Suprapubic skin (tissue), 4 donors: ENCODE data around the gene ZNF277. TPM values are rescaled to one million over a fixed set of nuclear protein-coding genes. Genes with fewer than 3 reads are reported as not detected.

Experiments used
- DNase-seq, 2 donors: peaks; one replicate each; pipeline ENCODE4 v3.0.0-alpha.2; 2019; ENCODE audit warnings: low spot score in 2 of 2
- H3K27ac ChIP-seq: fragments of 200-600 bp; sonication (generic); one replicate; pipeline ENCODE4 v1.5.1; 2019
- H3K27me3 ChIP-seq: fragments of 200-600 bp; sonication (generic); one replicate; pipeline ENCODE4 v1.5.1; 2019
- H3K36me3 ChIP-seq: fragments of 200-600 bp; sonication (generic); one replicate; pipeline ENCODE4 v1.5.1; 2019
- H3K4me1 ChIP-seq: fragments of 200-600 bp; sonication (generic); one replicate; pipeline ENCODE4 v1.5.1; 2019
- H3K4me3 ChIP-seq: fragments of 200-600 bp; sonication (generic); one replicate; pipeline ENCODE4 v1.5.1; 2019; ENCODE audit warnings: mild to moderate bottlenecking
- H3K9me3 ChIP-seq: fragments of 200-600 bp; sonication (generic); one replicate; pipeline ENCODE4 v1.5.1; 2019
- CTCF ChIP-seq, 2 donors: fragments of 200-600 bp in 1 of 2; fragments of 450-650 bp in 1 of 2; sonication (generic) in 1 of 2; IDR thresholded peaks; one replicate each; pipeline ENCODE4 v1.5.1; 2016 to 2019; ENCODE audit warnings: antibody characterized with exemption in 2 of 2, mild to moderate bottlenecking in 1 of 2, moderate library complexity in 1 of 2
- EP300 ChIP-seq: sonication (generic); formaldehyde crosslinking; IDR thresholded peaks from one replicate; pipeline ENCODE4 v1.6.1; 2017; ENCODE audit warnings: antibody characterized with exemption
- POLR2A ChIP-seq, 2 donors: fragments of 450-650 bp; IDR thresholded peaks; one replicate each; pipeline ENCODE4 v1.6.1; 2017; ENCODE audit warnings: antibody characterized with exemption in 2 of 2, mild to moderate bottlenecking in 2 of 2, moderate library complexity in 2 of 2
- POLR2AphosphoS5 ChIP-seq, 3 donors: sonication (generic); formaldehyde crosslinking; IDR thresholded peaks; one replicate each; pipeline ENCODE4 v1.6.1; 2017; ENCODE audit warnings: antibody characterized with exemption in 3 of 3
- WGBS: methylation state at CpG from one replicate; pipeline ENCODE4 v1.1.5; 2018; 5-methylcytosine and 5-hydroxymethylcytosine counted together
- total RNA-seq, 4 donors: library from RNA; depleted of rRNA; stranded (reverse); fragments of >200 nt; gene quantifications; one replicate each; pipeline ENCODE4 v1.1.0, GENCODE V29; 2016

The ZNF277 gene
- total RNA-seq, 4 donors from 2014 or later: 16.5 to 31.9 (median 25.5) TPM

GRCh38 chr7:112160771-112161150, 45.7 kb upstream of the ZNF277 start:
- no peak for DNase-seq
- TF ChIP-seq CTCF (IDR thresholded peaks at IDR 0.05) (no peak), POLR2A (IDR thresholded peaks at IDR 0.05) (no peak), POLR2AphosphoS5 (IDR thresholded peaks at IDR 0.05) (no peak), EP300 (no peak)
- H3K27me3 ChIP-seq: no peaks in the 10 kb centered on the region
- no peak overlapping the region for H3K27ac ChIP-seq
- H3K36me3 ChIP-seq: no peaks in the 10 kb centered on the region
- H3K9me3 ChIP-seq: no peaks in the 10 kb centered on the region
- no peak overlapping the region for H3K4me3 ChIP-seq
- H3K4me1 ChIP-seq: peaks cover 8% of the 10 kb centered on the region
- WGBS: 80% methylated on average over 7 of the region's 7 CpGs

GRCh38 chr7:112161253-112162141, 45.0 kb upstream of the ZNF277 start:
- H3K27ac ChIP-seq: no peak overlapping the region

DNA sequence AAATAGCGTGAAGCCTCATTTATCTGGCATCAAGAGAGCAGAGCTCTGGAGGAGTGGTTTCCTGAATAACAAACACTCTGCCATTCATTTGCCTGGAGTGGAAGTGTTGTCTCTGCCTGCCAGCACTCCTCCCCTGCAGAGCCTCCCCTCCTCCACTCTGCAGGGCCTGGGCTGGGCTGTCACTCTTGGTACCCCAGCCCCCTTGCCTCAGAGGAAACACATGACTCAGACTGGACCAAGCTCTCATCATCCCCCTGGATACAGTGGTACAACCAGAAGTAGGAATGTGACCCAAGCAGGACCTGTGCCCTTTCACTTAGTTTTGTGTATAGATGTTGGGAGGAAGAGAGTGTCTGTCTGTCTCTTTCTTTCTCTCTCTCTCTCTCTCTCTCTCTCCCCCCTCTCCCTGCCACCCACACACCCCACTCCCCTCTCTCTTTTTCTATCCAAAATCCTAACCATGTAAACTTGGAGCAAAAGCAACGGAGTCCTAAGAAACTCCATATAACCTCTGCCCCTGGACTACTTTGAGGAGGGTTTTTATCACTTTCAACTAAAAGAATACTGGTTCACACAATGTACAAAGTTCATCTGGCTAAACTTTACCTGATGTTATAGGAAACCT, 44.2 kb upstream of the ZNF277 start:
- no peak for TF ChIP-seq EP300
- TF ChIP-seq POLR2AphosphoS5 (IDR thresholded peaks at IDR 0.05): no peak
- TF ChIP-seq POLR2A (IDR thresholded peaks at IDR 0.05): no peak
- TF ChIP-seq CTCF (IDR thresholded peaks at IDR 0.05): no peak
- Histone ChIP-seq H3K27ac (no peak overlapping the region), H3K9me3 (no peaks in the 10 kb centered on the region), H3K36me3 (no peaks in the 10 kb centered on the region), H3K27me3 (no peaks in the 10 kb centered on the region), H3K4me1 (peaks cover 8% of the 10 kb centered on the region), H3K4me3 (no peak overlapping the region)
- WGBS: 56% methylated on average over 2 of the region's 2 CpGs
- DNase-seq: no peak

More at GRCh38 chr7:112161253-112162141, 45.0 kb upstream of the ZNF277 start:
- DNase-seq: no peak
- 61% methylated on average over 3 of the region's 3 CpGs for whole genome bisulfite sequencing
- Histone ChIP-seq H3K9me3 (no peaks in the 10 kb centered on the region), H3K4me3 (no peak overlapping the region), H3K4me1 (peaks cover 8% of the 10 kb centered on the region), H3K27me3 (no peaks in the 10 kb centered on the region), H3K36me3 (no peaks in the 10 kb centered on the region)
- TF ChIP-seq EP300: no peak
- no peak for TF ChIP-seq POLR2AphosphoS5 (IDR thresholded peaks at IDR 0.05)
- no peak for TF ChIP-seq POLR2A (IDR thresholded peaks at IDR 0.05)
- TF ChIP-seq CTCF (IDR thresholded peaks at IDR 0.05): no peak

GRCh38 chr7:112162784-112163506, 43.5 kb upstream of the ZNF277 start:
- Histone ChIP-seq H3K27ac (no peak overlapping the region), H3K4me3 (no peak overlapping the region)

More at GRCh38 chr7:112162784-112163506, 43.5 kb upstream of the ZNF277 start:
- H3K9me3 ChIP-seq: no peaks in the 10 kb centered on the region
- H3K36me3 ChIP-seq: no peaks in the 10 kb centered on the region
- WGBS: 73% methylated on average over 6 of the region's 6 CpGs
- no peak for TF ChIP-seq CTCF (IDR thresholded peaks at IDR 0.05)
- no peak for TF ChIP-seq EP300
- no peak for TF ChIP-seq POLR2A (IDR thresholded peaks at IDR 0.05)
- no peak for TF ChIP-seq POLR2AphosphoS5 (IDR thresholded peaks at IDR 0.05)
- peaks cover 8% of the 10 kb centered on the region for H3K4me1 ChIP-seq
- H3K27me3 ChIP-seq: no peaks in the 10 kb centered on the region
- no peak for DNase-seq
